Measurements from ENCODE around the gene ANO7. TPM values are rescaled to one million over a fixed set of nuclear protein-coding genes. Genes with fewer than 3 reads are reported as not detected.
"Not testable (repeated sequence)": the region's sequence is repeated elsewhere in the genome, so short reads cannot be mapped to it uniquely, and the experiment has no call there.

The ANO7 gene
- total RNA-seq, 2 experiments from 2014 or later, result 0.14 to 0.25 TPM

- TF ChIP-seq CTCF (IDR thresholded peaks at IDR 0.05), result no peak
- intact Hi-C loops (cut with DNase I, micrococcal nuclease), result no loop called here
- no peaks in the 10 kb centered on the region for H3K36me3 ChIP-seq (ENCODE audit: insufficient read depth, low read length)
- no peaks in the 10 kb centered on the region for H3K27me3 ChIP-seq (ENCODE audit: control insufficient read depth in 1 of 2, insufficient read depth in 2 of 2, low read length in 2 of 2)
- Mint-ChIP-seq H3K36me3 (ENCODE audit: low read depth) (no peaks in the 10 kb centered on the region), H3K27ac (no peak overlapping the region), H3K27me3 (no peaks in the 10 kb centered on the region), H3K4me1 (ENCODE audit: low read depth) (no peaks in the 10 kb centered on the region), H3K4me3 (no peak overlapping the region), H3K9me3 (no peaks in the 10 kb centered on the region)
- POLR2A ChIA-PET, result no interaction called here
- no peak for ATAC-seq (ENCODE audit: poor library complexity)
- H3K4me1 ChIP-seq (ENCODE audit: insufficient read depth, low read length), result no peaks in the 10 kb centered on the region
- CTCF ChIA-PET, result no interaction called here
- H3K27ac ChIP-seq (ENCODE audit: low read depth in 1 of 2, low read length in 2 of 2), result no peak overlapping the region
- no peak for DNase-seq
- H3K9me3 ChIP-seq (ENCODE audit: control insufficient read depth in 1 of 2, insufficient read depth in 1 of 2, low read length in 2 of 2), result no peaks in the 10 kb centered on the region
- no peak overlapping the region for H3K4me3 ChIP-seq (ENCODE audit: low read length)
Observed at GRCh38 chr2:241195506-241196130, 7.1 kb downstream of the ANO7 start.

- H3K4me1 ChIP-seq (ENCODE audit: insufficient read depth, low read length); H3K4me1 Mint-ChIP-seq (ENCODE audit: low read depth); H3K4me3 Mint-ChIP-seq; H3K27ac ChIP-seq (ENCODE audit: low read depth in 1 of 2, low read length in 2 of 2); H3K27me3 ChIP-seq (ENCODE audit: control insufficient read depth in 1 of 2, insufficient read depth in 2 of 2, low read length in 2 of 2); H3K9me3 ChIP-seq (ENCODE audit: control insufficient read depth in 1 of 2, insufficient read depth in 1 of 2, low read length in 2 of 2); H3K27ac Mint-ChIP-seq; ATAC-seq (ENCODE audit: poor library complexity); H3K9me3 Mint-ChIP-seq; H3K4me3 ChIP-seq (ENCODE audit: low read length); CTCF ChIA-PET; intact Hi-C loops (cut with DNase I, micrococcal nuclease); H3K36me3 Mint-ChIP-seq (ENCODE audit: low read depth); DNase-seq; H3K27me3 Mint-ChIP-seq; H3K36me3 ChIP-seq (ENCODE audit: insufficient read depth, low read length): not testable (repeated sequence)
- POLR2A ChIA-PET, result interaction anchor here (0.6 kb wide), 1 partner anchor 40 kb away, joined by 3 read pairs; no protein-coding TSS in a partner anchor
Observed at GRCh38 chr2:241197246-241197645, 8.8 kb downstream of the ANO7 start.

DNA sequence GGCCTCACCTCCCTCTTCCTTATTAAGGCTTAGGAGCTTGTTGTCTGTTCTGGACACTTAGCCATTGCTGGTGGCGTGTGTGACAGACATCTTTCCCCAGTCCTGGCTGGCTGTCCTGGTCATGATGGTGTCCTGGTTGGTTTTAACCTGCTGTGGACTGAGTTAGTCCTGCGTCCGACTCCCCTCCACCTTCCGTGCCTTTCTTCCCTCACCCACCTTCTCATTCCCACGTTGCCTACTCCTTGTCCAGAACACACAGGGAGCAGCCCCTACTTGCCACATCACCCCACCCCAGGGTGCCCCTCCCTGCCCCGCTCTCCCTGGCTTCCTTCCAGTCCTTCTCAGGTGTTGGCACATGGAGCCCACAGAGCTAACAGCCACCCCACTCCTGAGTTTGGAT, 9.5 kb downstream of the ANO7 start:
- no peaks in the 10 kb centered on the region for H3K4me1 ChIP-seq (ENCODE audit: insufficient read depth, low read length)
- intact Hi-C loops (cut with DNase I, micrococcal nuclease), result no loop called here
- Mint-ChIP-seq H3K36me3 (ENCODE audit: low read depth) (no peaks in the 10 kb centered on the region), H3K4me3 (no peak overlapping the region), H3K27ac (no peak overlapping the region), H3K4me1 (ENCODE audit: low read depth) (no peaks in the 10 kb centered on the region), H3K9me3 (no peaks in the 10 kb centered on the region), H3K27me3 (no peaks in the 10 kb centered on the region)
- no peak overlapping the region for H3K27ac ChIP-seq (ENCODE audit: low read depth in 1 of 2, low read length in 2 of 2)
- CTCF ChIA-PET, result no interaction called here
- H3K4me3 ChIP-seq (ENCODE audit: low read length), result no peak overlapping the region
- H3K27me3 ChIP-seq (ENCODE audit: control insufficient read depth in 1 of 2, insufficient read depth in 2 of 2, low read length in 2 of 2), result no peaks in the 10 kb centered on the region
- no peak for TF ChIP-seq CTCF (IDR thresholded peaks at IDR 0.05)
- H3K36me3 ChIP-seq (ENCODE audit: insufficient read depth, low read length), result no peaks in the 10 kb centered on the region
- no peak for ATAC-seq (ENCODE audit: poor library complexity)
- DNase-seq, result peak in 1 of 14 experiments; percentile 0
- H3K9me3 ChIP-seq (ENCODE audit: control insufficient read depth in 1 of 2, insufficient read depth in 1 of 2, low read length in 2 of 2), result no peaks in the 10 kb centered on the region
- POLR2A ChIA-PET, result no interaction called here

Measured in CD4-positive, alpha-beta T cell (primary cell).